ENCODE data around the gene SPRR1A.

DNA sequence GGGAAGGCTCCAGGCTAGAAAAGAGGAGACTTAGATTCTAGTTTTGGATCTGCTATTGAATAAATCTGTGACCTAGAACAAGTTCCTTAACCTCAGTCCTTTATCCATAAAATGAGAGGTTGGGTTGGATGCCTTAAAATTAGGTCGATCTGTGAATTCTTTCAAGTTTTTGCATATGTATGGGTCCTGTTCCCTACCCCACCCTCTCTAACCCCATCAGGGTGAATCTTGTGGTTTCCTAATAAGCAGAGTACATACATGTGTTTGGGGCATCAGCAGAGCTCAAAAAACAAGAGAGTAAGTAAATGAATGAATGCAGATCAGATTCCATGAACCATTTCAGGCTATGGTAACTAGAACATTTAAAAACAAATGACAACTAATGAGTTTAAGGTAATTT, 7.2 kb upstream of the SPRR1A start:
- TF ChIP-seq, protein P1, sequence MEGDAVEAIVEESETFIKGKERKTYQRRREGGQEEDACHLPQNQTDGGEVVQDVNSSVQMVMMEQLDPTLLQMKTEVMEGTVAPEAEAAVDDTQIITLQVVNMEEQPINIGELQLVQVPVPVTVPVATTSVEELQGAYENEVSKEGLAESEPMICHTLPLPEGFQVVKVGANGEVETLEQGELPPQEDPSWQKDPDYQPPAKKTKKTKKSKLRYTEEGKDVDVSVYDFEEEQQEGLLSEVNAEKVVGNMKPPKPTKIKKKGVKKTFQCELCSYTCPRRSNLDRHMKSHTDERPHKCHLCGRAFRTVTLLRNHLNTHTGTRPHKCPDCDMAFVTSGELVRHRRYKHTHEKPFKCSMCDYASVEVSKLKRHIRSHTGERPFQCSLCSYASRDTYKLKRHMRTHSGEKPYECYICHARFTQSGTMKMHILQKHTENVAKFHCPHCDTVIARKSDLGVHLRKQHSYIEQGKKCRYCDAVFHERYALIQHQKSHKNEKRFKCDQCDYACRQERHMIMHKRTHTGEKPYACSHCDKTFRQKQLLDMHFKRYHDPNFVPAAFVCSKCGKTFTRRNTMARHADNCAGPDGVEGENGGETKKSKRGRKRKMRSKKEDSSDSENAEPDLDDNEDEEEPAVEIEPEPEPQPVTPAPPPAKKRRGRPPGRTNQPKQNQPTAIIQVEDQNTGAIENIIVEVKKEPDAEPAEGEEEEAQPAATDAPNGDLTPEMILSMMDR (IDR thresholded peaks at IDR 0.05), result no peak
- TF ChIP-seq POLR2AphosphoS5 (IDR thresholded peaks at IDR 0.05), result no peak

Data from esophagus muscularis mucosa (tissue), 3 donors.